Mesenchymal stem cell (in vitro differentiated cells and primary cell): ENCODE measurements around the gene CAST.
A peak's percentile ranks its signal among the peaks of the same experiment; 100 is the strongest.

Source experiments
- DNase-seq: peaks from one replicate; pipeline ENCODE4 v3.0.0-alpha.2; 2013
- H2AFZ ChIP-seq: one replicate; pipeline ENCODE4 v1.6.1; 2013; ENCODE audit warnings: low read depth, mild to moderate bottlenecking, control low read depth, inconsistent platforms, low read length, moderate library complexity
- H2AK5ac ChIP-seq: 2 replicates; pipeline ENCODE4 v1.6.1; 2013; ENCODE audit warnings: low read length, moderate library complexity, mild to moderate bottlenecking, inconsistent platforms; ENCODE audit not compliant: severe bottlenecking
- H2BK120ac ChIP-seq: one replicate; pipeline ENCODE4 v1.6.1; 2013; ENCODE audit warnings: low read depth, mild to moderate bottlenecking, inconsistent platforms, low read length, moderate library complexity
- H2BK12ac ChIP-seq, 2 experiments: one replicate each; pipeline ENCODE4 v1.6.1; 2013; ENCODE audit warnings: inconsistent platforms in 2 of 2, low read length in 2 of 2, mild to moderate bottlenecking in 2 of 2, moderate library complexity in 2 of 2, control low read depth in 1 of 2
- H2BK15ac ChIP-seq: one replicate; pipeline ENCODE4 v1.6.1; 2013; ENCODE audit warnings: mild to moderate bottlenecking, low read depth, inconsistent platforms; ENCODE audit not compliant: poor library complexity, severe bottlenecking
- H2BK5ac ChIP-seq: 2 replicates; pipeline ENCODE4 v1.6.1; 2013; ENCODE audit warnings: low read depth, mild to moderate bottlenecking, low read length, control low read depth, inconsistent platforms; ENCODE audit not compliant: poor library complexity, severe bottlenecking
- H3K14ac ChIP-seq, 2 experiments: one replicate each; pipeline ENCODE4 v1.6.1; 2013; ENCODE audit warnings: inconsistent platforms in 2 of 2, low read length in 2 of 2, control low read depth in 1 of 2, mild to moderate bottlenecking in 1 of 2, moderate library complexity in 1 of 2
- H3K18ac ChIP-seq, 2 experiments: one replicate each; pipeline ENCODE4 v1.6.1; 2013; ENCODE audit warnings: inconsistent platforms in 2 of 2, low read length in 2 of 2, control low read depth in 1 of 2, low read depth in 1 of 2, mild to moderate bottlenecking in 1 of 2
- H3K23ac ChIP-seq, 2 experiments: one replicate each; pipeline ENCODE4 v1.6.1; 2013; ENCODE audit warnings: inconsistent platforms in 2 of 2, low read length in 2 of 2, mild to moderate bottlenecking in 2 of 2, moderate library complexity in 2 of 2, control low read depth in 1 of 2
- H3K27ac ChIP-seq: 2 replicates; pipeline ENCODE4 v1.5.1; 2013; ENCODE audit warnings: mild to moderate bottlenecking, moderate library complexity, low read length, control low read depth, inconsistent platforms; ENCODE audit not compliant: poor library complexity, severe bottlenecking
- H3K27me3 ChIP-seq, 2 experiments: 2 replicates each; pipeline versions ENCODE4 v1.6.1 to v1.7.0; 2013; ENCODE audit warnings: low read length in 2 of 2, mild to moderate bottlenecking in 2 of 2, moderate library complexity in 2 of 2, control low read depth in 1 of 2, inconsistent platforms in 1 of 2; ENCODE audit not compliant: control insufficient read depth in 1 of 2, insufficient read depth in 1 of 2
- H3K36me3 ChIP-seq, 2 experiments: 2 replicates each; pipeline versions ENCODE4 v1.6.1 to v1.7.0; 2013; ENCODE audit warnings: low read length in 2 of 2, control low read depth in 1 of 2, inconsistent platforms in 1 of 2, low read depth in 1 of 2, mild to moderate bottlenecking in 1 of 2; ENCODE audit not compliant: insufficient read depth in 2 of 2, control insufficient read depth in 1 of 2
- H3K4ac ChIP-seq, 2 experiments: one replicate each; pipeline ENCODE4 v1.6.1; 2013; ENCODE audit warnings: inconsistent platforms in 2 of 2, low read length in 2 of 2, mild to moderate bottlenecking in 2 of 2, moderate library complexity in 2 of 2, control low read depth in 1 of 2, low read depth in 1 of 2
- H3K4me1 ChIP-seq: 2 replicates; pipeline ENCODE4 v1.6.1; 2013; ENCODE audit warnings: low read depth, low read length, control low read depth; ENCODE audit not compliant: control insufficient read depth, insufficient read depth
- H3K4me2 ChIP-seq: 2 replicates; pipeline ENCODE4 v1.6.1; 2013; ENCODE audit warnings: low read length, mild to moderate bottlenecking, inconsistent platforms; ENCODE audit not compliant: poor library complexity, severe bottlenecking
- H3K4me3 ChIP-seq, 2 experiments: 2 replicates each; pipeline versions ENCODE4 v1.5.1 to v1.7.0; 2013; ENCODE audit warnings: low read length in 2 of 2, mild to moderate bottlenecking in 2 of 2, control low read depth in 1 of 2, low read depth in 1 of 2; ENCODE audit not compliant: insufficient read depth in 1 of 2
- H3K79me1 ChIP-seq: replicated peaks from 2 replicates; pipeline ENCODE4 v1.6.1; 2013; ENCODE audit warnings: mild to moderate bottlenecking, control low read depth, low read length, inconsistent platforms; ENCODE audit not compliant: poor library complexity, severe bottlenecking
- H3K9ac ChIP-seq: 2 replicates; pipeline ENCODE4 v1.7.0; 2013; ENCODE audit warnings: mild to moderate bottlenecking, low read length, moderate library complexity
- H3K9me3 ChIP-seq: 2 replicates; pipeline ENCODE4 v1.7.0; 2013; ENCODE audit warnings: mild to moderate bottlenecking, low read length; ENCODE audit not compliant: control insufficient read depth
- H4K8ac ChIP-seq: one replicate; pipeline ENCODE4 v1.6.1; 2013; ENCODE audit warnings: inconsistent platforms, mild to moderate bottlenecking, low read length, moderate library complexity
- H4K91ac ChIP-seq: one replicate; pipeline ENCODE4 v1.6.1; 2013; ENCODE audit warnings: mild to moderate bottlenecking, low read length, inconsistent platforms
- WGBS: methylation state at CpG from one replicate; pipeline ENCODE4 v1.1.7; 2013; ENCODE audit warnings: mixed read lengths; 5-methylcytosine and 5-hydroxymethylcytosine counted together

CAST gene

DNA sequence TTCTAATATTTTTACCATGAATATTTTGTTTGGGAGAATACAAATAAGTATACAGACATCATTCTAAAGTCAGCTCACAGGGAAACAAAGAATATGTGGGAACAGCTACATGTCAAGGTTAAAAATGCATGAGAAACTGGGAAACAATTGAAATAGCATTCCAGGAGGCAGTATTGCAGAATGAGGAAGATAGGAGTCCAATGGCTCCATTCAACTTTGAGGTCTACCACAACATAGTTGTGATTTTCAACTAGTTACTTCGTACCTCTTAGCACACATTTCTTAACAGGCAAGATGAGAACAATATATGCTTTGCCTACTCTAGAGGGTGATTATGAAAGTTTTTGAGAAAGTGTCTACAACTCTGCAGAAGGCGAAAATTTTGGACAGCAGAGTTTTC, 35.2 kb upstream of the CAST start:
- Histone ChIP-seq H2BK15ac (no peak overlapping the region), H3K27ac (peak overlapping the region; percentile 68), H3K27me3 (no peaks in the 10 kb centered on the region), H2BK120ac (no peak overlapping the region), H3K79me1 (no peaks in the 10 kb centered on the region), H3K9me3 (no peaks in the 10 kb centered on the region), H3K4me1 (peaks cover 9% of the 10 kb centered on the region), H2AFZ (no peak overlapping the region), H4K8ac (no peak overlapping the region), H2BK12ac (no peak overlapping the region), H3K18ac (no peak overlapping the region), H2AK5ac (no peak overlapping the region), H3K4me2 (no peak overlapping the region), H3K4me3 (no peak overlapping the region), H2BK5ac (no peak overlapping the region), H3K36me3 (no peaks in the 10 kb centered on the region), H3K9ac (no peak overlapping the region), H3K4ac (no peak overlapping the region), H4K91ac (no peak overlapping the region), H3K14ac (no peak overlapping the region), H3K23ac (no peak overlapping the region)
- WGBS: no CpG with 5 or more reads among the region's 2 CpGs
- DNase-seq: peak; percentile 70

DNA sequence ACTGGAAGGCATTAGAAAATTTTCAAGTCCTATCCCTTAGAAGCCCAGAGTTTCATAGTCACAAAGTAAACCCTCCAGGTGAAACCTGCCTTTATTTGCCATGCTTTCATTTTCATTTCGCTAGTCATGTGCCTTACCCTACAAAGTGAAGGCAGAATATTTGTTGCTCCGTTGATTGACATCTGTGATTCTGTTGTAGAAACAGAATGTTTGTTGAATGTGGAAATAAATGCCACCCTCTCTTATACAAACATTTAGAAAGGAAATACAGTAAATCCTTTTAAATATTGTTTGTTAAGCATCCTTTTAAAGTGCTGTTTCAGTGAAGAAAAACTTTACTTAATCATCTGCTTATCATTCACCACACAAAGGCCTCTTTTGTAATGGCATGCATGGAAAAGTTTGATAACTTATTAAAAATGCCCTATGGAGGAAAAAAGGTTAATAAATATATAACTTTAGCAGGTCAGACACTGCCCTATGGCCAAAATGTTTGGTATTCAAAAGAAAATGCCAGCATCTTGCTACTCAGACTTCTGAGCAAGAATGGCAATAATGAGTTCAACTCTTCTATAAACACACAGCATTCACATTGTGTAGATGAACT, 34.3 kb upstream of the CAST start:
- H4K8ac ChIP-seq: no peak overlapping the region
- no peaks in the 10 kb centered on the region for H3K79me1 ChIP-seq
- no peaks in the 10 kb centered on the region for H3K36me3 ChIP-seq
- peak overlapping the region; percentile 78 for H2AK5ac ChIP-seq
- no peak overlapping the region for H4K91ac ChIP-seq
- no peak overlapping the region for H2BK120ac ChIP-seq
- no peak overlapping the region for H2BK12ac ChIP-seq
- no CpG with 5 or more reads among the region's 2 CpGs for WGBS
- peaks cover 9% of the 10 kb centered on the region for H3K4me1 ChIP-seq
- H3K4me2 ChIP-seq: no peak overlapping the region
- no peak for DNase-seq
- no peak overlapping the region for H2BK15ac ChIP-seq
- H3K27ac ChIP-seq: peak overlapping the region; percentile 82
- H2AFZ ChIP-seq: no peak overlapping the region
- H3K23ac ChIP-seq: no peak overlapping the region
- no peaks in the 10 kb centered on the region for H3K9me3 ChIP-seq
- H3K4me3 ChIP-seq: no peak overlapping the region
- no peaks in the 10 kb centered on the region for H3K27me3 ChIP-seq
- no peak overlapping the region for H3K18ac ChIP-seq
- H3K9ac ChIP-seq: no peak overlapping the region
- no peak overlapping the region for H3K4ac ChIP-seq
- H2BK5ac ChIP-seq: no peak overlapping the region
- no peak overlapping the region for H3K14ac ChIP-seq

DNA sequence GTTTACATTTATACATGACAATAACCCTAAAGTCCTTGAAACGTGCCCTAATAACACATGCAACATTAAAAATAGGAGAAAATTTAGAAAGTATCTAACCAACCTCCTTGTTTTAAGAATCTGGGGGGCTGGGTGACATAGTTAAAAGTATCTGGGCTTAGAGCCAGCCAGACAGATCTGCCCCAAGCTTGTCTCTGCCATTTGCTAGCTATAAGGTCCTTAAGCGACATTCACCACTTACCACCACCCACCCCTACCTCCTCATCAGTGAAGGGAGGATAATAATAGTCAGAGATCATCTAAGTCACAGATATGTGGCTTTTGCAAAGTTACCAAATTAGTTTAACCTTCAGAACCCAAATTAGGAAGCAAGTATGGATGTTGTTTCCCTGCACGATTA, 33.8 kb upstream of the CAST start:
- H3K14ac ChIP-seq: no peak overlapping the region
- no peaks in the 10 kb centered on the region for H3K79me1 ChIP-seq
- H2AFZ ChIP-seq: no peak overlapping the region
- H3K27ac ChIP-seq: peak overlapping the region; percentile 11
- H3K36me3 ChIP-seq: no peaks in the 10 kb centered on the region
- no peak overlapping the region for H2AK5ac ChIP-seq
- no peak overlapping the region for H2BK12ac ChIP-seq
- no peak overlapping the region for H4K91ac ChIP-seq
- no peak overlapping the region for H2BK5ac ChIP-seq
- H3K4me3 ChIP-seq: no peak overlapping the region
- peaks cover 9% of the 10 kb centered on the region for H3K4me1 ChIP-seq
- H3K23ac ChIP-seq: no peak overlapping the region
- H3K9ac ChIP-seq: no peak overlapping the region
- no peak overlapping the region for H3K4ac ChIP-seq
- H2BK15ac ChIP-seq: no peak overlapping the region
- H3K9me3 ChIP-seq: no peaks in the 10 kb centered on the region
- no peak overlapping the region for H3K4me2 ChIP-seq
- WGBS: 100% methylated on average over 1 of the region's 3 CpGs
- no peak for DNase-seq
- H4K8ac ChIP-seq: no peak overlapping the region
- no peak overlapping the region for H3K18ac ChIP-seq
- H2BK120ac ChIP-seq: no peak overlapping the region
- H3K27me3 ChIP-seq: no peaks in the 10 kb centered on the region

DNA sequence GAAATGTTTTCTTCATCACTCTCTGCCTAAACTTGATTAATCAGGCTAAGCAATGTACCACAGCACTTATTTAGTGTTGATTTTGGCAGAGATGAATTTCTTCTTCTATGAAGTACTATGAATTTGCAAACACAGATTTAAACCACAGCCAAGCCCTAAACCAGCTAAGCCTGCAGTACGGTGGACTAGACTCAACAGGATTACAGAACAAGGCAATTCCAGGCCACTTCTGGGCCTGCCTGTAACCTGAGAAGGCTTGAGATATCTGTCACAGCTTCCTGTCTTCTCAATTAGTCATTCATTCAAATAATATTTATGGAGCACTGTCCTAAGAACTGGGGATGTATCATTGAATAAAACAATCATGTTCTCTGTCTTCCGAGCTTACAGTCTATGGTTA, 32.4 kb upstream of the CAST start:
- Histone ChIP-seq H3K4me3 (no peak overlapping the region), H3K4ac (no peak overlapping the region), H3K9me3 (no peaks in the 10 kb centered on the region), H2BK120ac (no peak overlapping the region), H2BK15ac (no peak overlapping the region), H3K23ac (no peak overlapping the region), H3K18ac (no peak overlapping the region), H2AFZ (no peak overlapping the region), H2BK12ac (no peak overlapping the region), H3K14ac (no peak overlapping the region), H4K91ac (no peak overlapping the region), H3K9ac (peak overlapping the region; percentile 13), H3K27ac (peak overlapping the region; percentile 66), H3K79me1 (no peaks in the 10 kb centered on the region), H4K8ac (no peak overlapping the region), H3K4me2 (no peak overlapping the region), H3K36me3 (no peaks in the 10 kb centered on the region), H2BK5ac (peak overlapping the region; percentile 1), H3K27me3 (no peaks in the 10 kb centered on the region), H3K4me1 (peaks cover 9% of the 10 kb centered on the region), H2AK5ac (no peak overlapping the region)
- 11% methylated on average over 1 of the region's 2 CpGs for WGBS
- DNase-seq: peak; percentile 83
